Hepatocyte (in vitro differentiated cells): Measurements from ENCODE around the gene GATAD1. TPM values are rescaled to one million over a fixed set of nuclear protein-coding genes. Genes with fewer than 3 reads are reported as not detected.

Experiments used
- DNase-seq: peaks from one replicate; pipeline ENCODE4 v3.0.0-alpha.2; 2016; ENCODE audit warnings: low spot score
- H2AFZ ChIP-seq: fragments of 200-600 bp; sonication (generic); 2 replicates; pipeline ENCODE4 v1.6.0; 2016; ENCODE audit warnings: antibody characterized with exemption, mild to moderate bottlenecking
- H3K27ac ChIP-seq: fragments of 200-600 bp; sonication (generic); 2 replicates; pipeline ENCODE4 v1.5.1; 2016; ENCODE audit warnings: mild to moderate bottlenecking
- H3K27me3 ChIP-seq: fragments of 200-600 bp; sonication (generic); 2 replicates; pipeline ENCODE4 v1.6.1; 2016
- H3K36me3 ChIP-seq: fragments of 200-600 bp; sonication (generic); replicated peaks from 2 replicates; pipeline ENCODE4 v1.5.1; 2016; ENCODE audit warnings: low read depth; ENCODE audit not compliant: insufficient read depth
- H3K4me1 ChIP-seq: fragments of 200-600 bp; sonication (generic); 2 replicates; pipeline ENCODE4 v1.5.1; 2016; ENCODE audit warnings: mild to moderate bottlenecking, moderate library complexity; ENCODE audit not compliant: insufficient read depth
- H3K4me2 ChIP-seq: fragments of 200-600 bp; sonication (generic); 2 replicates; pipeline ENCODE4 v1.6.0; 2016
- H3K4me3 ChIP-seq: fragments of 200-600 bp; sonication (generic); 2 replicates; pipeline ENCODE4 v1.5.1; 2016; ENCODE audit warnings: mild to moderate bottlenecking
- H3K79me2 ChIP-seq: fragments of 200-600 bp; sonication (generic); 2 replicates; pipeline ENCODE4 v1.6.0; 2017; ENCODE audit warnings: mild to moderate bottlenecking
- H3K9me2 ChIP-seq: fragments of 200-600 bp; sonication (generic); replicated peaks from 2 replicates; pipeline ENCODE4 v1.6.0; 2017; ENCODE audit warnings: mild to moderate bottlenecking; ENCODE audit not compliant: insufficient read depth
- H3K9me3 ChIP-seq: fragments of 200-600 bp; sonication (generic); 2 replicates; pipeline ENCODE4 v1.5.1; 2016; ENCODE audit warnings: low read depth, mild to moderate bottlenecking
- H4K20me1 ChIP-seq: fragments of 200-600 bp; sonication (generic); 2 replicates; pipeline ENCODE4 v1.6.0; 2016; ENCODE audit warnings: mild to moderate bottlenecking; ENCODE audit not compliant: insufficient read depth, poor library complexity, severe bottlenecking
- EZH2 ChIP-seq: fragments of 200-600 bp; sonication (generic); IDR thresholded peaks from 2 replicates; pipeline ENCODE4 v1.6.1; 2016; ENCODE audit warnings: antibody characterized with exemption, mild to moderate bottlenecking, borderline replicate concordance
- EZH2phosphoT487 ChIP-seq: fragments of 200-600 bp; sonication (generic); IDR thresholded peaks from one replicate; pipeline ENCODE4 v1.6.1; 2018; ENCODE audit warnings: antibody characterized with exemption, mild to moderate bottlenecking, low read depth, moderate library complexity; ENCODE audit not compliant: unreplicated experiment, severe bottlenecking
- WGBS: methylation state at CpG from one replicate; pipeline ENCODE4 v1.1.6; 2016; ENCODE audit warnings: low lambda C conversion rate; ENCODE audit errors: missing lambda C conversion rate; 5-methylcytosine and 5-hydroxymethylcytosine counted together
- polyA plus RNA-seq: library from polyadenylated mRNA; unstranded; fragments of >200 nt; fragmentation: Nextera tagmentation; extraction: Ambion mirVana; gene quantifications from 2 replicates; pipeline ENCODE4 v1.2.1, GENCODE V29; 2016
- total RNA-seq: library from RNA; depleted of rRNA; stranded (reverse); fragments of >200 nt; gene quantifications from 2 replicates; pipeline ENCODE4 v1.2.3, GENCODE V29; 2014
- TF ChIP-seq, protein P1 (sequence below): fragments of 200-600 bp; sonication (generic); IDR thresholded peaks from 2 replicates; pipeline ENCODE4 v1.5.1; 2016; ENCODE audit warnings: antibody characterized with exemption, mild to moderate bottlenecking; ENCODE audit not compliant: poor library complexity

Gene GATAD1
- total and polyA plus RNA-seq, 2 experiments from 2014 or later: 28.7 to 33.2 TPM

DNA sequence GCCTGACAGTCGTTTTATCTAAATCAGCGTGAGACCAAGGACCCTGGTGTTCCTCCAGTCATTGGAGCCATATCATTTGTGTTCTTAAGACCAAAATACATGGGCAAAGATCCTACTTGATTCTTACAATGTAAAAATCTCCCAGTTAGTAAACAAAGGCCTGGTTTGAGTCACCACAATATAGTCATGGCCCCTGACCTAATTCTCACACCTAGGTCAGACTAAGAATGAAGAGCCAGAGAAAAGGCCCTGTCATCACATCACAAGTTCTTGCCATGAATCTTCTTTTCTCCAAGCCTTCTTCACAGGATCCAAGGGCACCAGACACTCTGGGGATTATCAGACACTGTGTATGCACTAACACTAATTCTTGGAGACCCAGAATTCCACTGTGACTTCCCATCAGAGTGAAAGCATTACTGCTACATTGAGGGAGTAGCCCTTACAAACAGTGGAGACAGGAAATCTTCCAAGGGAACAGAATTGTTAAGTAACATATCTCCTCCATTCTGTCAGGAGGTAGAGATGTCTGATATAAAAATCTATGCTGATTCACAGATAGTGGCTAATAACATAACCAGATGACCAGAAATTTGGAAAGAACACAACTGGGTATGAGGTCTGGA, 38.1 kb downstream of the GATAD1 start:
- H4K20me1 ChIP-seq: no peaks in the 10 kb centered on the region
- no peaks in the 10 kb centered on the region for H3K36me3 ChIP-seq
- no peak overlapping the region for H2AFZ ChIP-seq
- H3K27ac ChIP-seq: no peak overlapping the region
- no peak overlapping the region for H3K4me3 ChIP-seq
- H3K9me3 ChIP-seq: no peaks in the 10 kb centered on the region
- H3K4me1 ChIP-seq: no peaks in the 10 kb centered on the region
- H3K4me2 ChIP-seq: no peak overlapping the region
- H3K79me2 ChIP-seq: no peaks in the 10 kb centered on the region
- WGBS: 94% methylated on average over 2 of the region's 2 CpGs
- H3K9me2 ChIP-seq: no peaks in the 10 kb centered on the region
- no peak for TF ChIP-seq EZH2phosphoT487
- no peak for TF ChIP-seq EZH2
- TF ChIP-seq, protein P1, sequence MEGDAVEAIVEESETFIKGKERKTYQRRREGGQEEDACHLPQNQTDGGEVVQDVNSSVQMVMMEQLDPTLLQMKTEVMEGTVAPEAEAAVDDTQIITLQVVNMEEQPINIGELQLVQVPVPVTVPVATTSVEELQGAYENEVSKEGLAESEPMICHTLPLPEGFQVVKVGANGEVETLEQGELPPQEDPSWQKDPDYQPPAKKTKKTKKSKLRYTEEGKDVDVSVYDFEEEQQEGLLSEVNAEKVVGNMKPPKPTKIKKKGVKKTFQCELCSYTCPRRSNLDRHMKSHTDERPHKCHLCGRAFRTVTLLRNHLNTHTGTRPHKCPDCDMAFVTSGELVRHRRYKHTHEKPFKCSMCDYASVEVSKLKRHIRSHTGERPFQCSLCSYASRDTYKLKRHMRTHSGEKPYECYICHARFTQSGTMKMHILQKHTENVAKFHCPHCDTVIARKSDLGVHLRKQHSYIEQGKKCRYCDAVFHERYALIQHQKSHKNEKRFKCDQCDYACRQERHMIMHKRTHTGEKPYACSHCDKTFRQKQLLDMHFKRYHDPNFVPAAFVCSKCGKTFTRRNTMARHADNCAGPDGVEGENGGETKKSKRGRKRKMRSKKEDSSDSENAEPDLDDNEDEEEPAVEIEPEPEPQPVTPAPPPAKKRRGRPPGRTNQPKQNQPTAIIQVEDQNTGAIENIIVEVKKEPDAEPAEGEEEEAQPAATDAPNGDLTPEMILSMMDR: no peak
- no peaks in the 10 kb centered on the region for H3K27me3 ChIP-seq
- DNase-seq: no peak

DNA sequence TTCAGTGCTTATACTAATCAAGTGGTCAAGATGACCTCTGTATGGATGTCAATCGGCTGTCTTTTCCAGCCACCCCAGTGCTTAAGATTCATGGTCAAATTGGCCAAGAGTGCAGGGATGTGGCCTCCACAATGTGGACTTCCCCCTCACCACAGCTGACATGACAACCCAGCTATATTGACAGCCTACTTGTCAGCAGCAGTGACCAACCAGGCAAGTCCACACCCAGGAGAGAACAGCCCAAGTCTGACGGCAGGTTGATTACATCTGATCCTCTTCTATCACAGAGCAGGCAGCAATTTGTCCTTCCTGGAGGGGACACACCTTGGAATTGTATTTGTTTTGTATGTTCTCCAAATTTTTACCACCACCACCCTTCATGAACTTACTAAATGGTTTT, 38.7 kb downstream of the GATAD1 start:
- no peaks in the 10 kb centered on the region for H3K9me2 ChIP-seq

DNA sequence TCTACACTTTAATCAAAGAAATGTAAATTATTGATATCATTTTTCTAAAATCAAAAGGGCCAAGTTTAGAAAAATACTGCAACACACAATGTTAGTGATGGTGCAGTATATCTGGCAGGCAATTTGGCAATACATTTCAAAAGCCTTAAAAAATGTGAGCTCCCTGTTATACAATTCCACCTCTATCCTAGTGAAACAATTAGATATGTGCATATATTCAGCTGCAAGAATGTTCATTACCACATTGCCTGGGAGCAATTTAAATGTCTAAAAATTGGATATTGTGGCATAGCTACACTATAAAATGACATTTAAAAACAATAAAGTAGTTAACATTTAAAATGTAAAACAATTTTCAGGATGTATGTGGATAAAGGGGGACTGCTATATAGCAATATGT, 40.5 kb downstream of the GATAD1 start:
- no peaks in the 10 kb centered on the region for H3K9me3 ChIP-seq
- no peak overlapping the region for H3K4me3 ChIP-seq
- H3K4me2 ChIP-seq: no peak overlapping the region
- TF ChIP-seq, protein P1: no peak
- TF ChIP-seq EZH2 (no peak), EZH2phosphoT487 (no peak)
- H3K36me3 ChIP-seq: no peaks in the 10 kb centered on the region
- H3K4me1 ChIP-seq: no peaks in the 10 kb centered on the region
- H4K20me1 ChIP-seq: no peaks in the 10 kb centered on the region
- H3K9me2 ChIP-seq: no peaks in the 10 kb centered on the region
- no peaks in the 10 kb centered on the region for H3K27me3 ChIP-seq
- no peaks in the 10 kb centered on the region for H3K79me2 ChIP-seq
- no peak overlapping the region for H3K27ac ChIP-seq
- DNase-seq: no peak
- H2AFZ ChIP-seq: no peak overlapping the region

More for the DNA sequence above, 38.7 kb downstream of the GATAD1 start:
- no peaks in the 10 kb centered on the region for H3K27me3 ChIP-seq
- no peaks in the 10 kb centered on the region for H4K20me1 ChIP-seq
- H3K4me1 ChIP-seq: no peaks in the 10 kb centered on the region
- WGBS: 92% methylated on average over 2 of the region's 2 CpGs
- no peak for DNase-seq
- H3K4me3 ChIP-seq: no peak overlapping the region
- TF ChIP-seq EZH2phosphoT487 (no peak), EZH2 (no peak)
- TF ChIP-seq, protein P1: no peak
- H3K27ac ChIP-seq: no peak overlapping the region
- no peaks in the 10 kb centered on the region for H3K9me3 ChIP-seq
- H3K36me3 ChIP-seq: no peaks in the 10 kb centered on the region
- H2AFZ ChIP-seq: no peak overlapping the region
- no peak overlapping the region for H3K4me2 ChIP-seq
- no peaks in the 10 kb centered on the region for H3K79me2 ChIP-seq

DNA sequence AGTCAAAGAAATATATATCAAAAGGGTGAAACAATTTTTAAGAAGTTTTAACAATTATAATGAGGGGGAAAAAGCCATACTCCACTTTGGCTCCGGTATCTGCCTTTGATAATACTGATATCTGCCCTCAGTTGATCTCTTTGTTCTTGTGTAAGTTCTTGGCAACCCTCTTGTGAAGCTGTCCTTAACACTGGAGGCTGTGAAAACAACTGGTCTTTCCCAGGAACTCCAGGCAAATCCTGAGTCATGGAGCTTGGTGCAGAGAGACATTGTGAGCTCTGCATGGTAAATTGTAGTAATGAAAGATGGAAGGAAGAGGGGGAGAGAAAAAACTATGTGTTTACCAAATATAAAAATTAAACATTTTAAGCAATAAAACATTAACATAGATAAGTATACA, 42.4 kb downstream of the GATAD1 start:
- 94% methylated on average over 1 of the region's 1 CpG for WGBS
- Histone ChIP-seq H2AFZ (no peak overlapping the region), H3K27ac (no peak overlapping the region), H3K4me3 (no peak overlapping the region), H3K27me3 (no peaks in the 10 kb centered on the region), H4K20me1 (no peaks in the 10 kb centered on the region), H3K79me2 (no peaks in the 10 kb centered on the region), H3K9me3 (no peaks in the 10 kb centered on the region), H3K4me2 (no peak overlapping the region), H3K4me1 (no peaks in the 10 kb centered on the region), H3K9me2 (no peaks in the 10 kb centered on the region), H3K36me3 (no peaks in the 10 kb centered on the region)
- DNase-seq: no peak
- TF ChIP-seq, protein P1: no peak
- TF ChIP-seq EZH2 (no peak), EZH2phosphoT487 (no peak)
